ENCODE data around the gene INSIG1. TPM values are rescaled to one million over a fixed set of nuclear protein-coding genes. Genes with fewer than 3 reads are reported as not detected.

Gene INSIG1
- total and polyA plus RNA-seq, 2 experiments from 2014 or later, result 70.3 to 131 TPM

GRCh38 chr7:155268211-155268610, 29.5 kb upstream of the INSIG1 start:
- no peak overlapping the region for H3K4me3 Mint-ChIP-seq

More at GRCh38 chr7:155268211-155268610, 29.5 kb upstream of the INSIG1 start:
- H3K36me3 ChIP-seq (ENCODE audit: insufficient read depth), result no peaks in the 10 kb centered on the region
- H3K27me3 ChIP-seq (ENCODE audit: insufficient read depth), result no peaks in the 10 kb centered on the region
- no peak overlapping the region for H2AFZ ChIP-seq
- Mint-ChIP-seq H3K9me3 (peaks cover 3% of the 10 kb centered on the region), H3K27ac (no peak overlapping the region), H3K36me3 (ENCODE audit: low read depth) (no peaks in the 10 kb centered on the region; the same call in 2 of the 3 replicates), H3K4me1 (peaks cover 2% of the 10 kb centered on the region; the same call in 1 of the 3 replicates), H3K27me3 (ENCODE audit: insufficient read depth, low read depth, poor library complexity) (no peaks in the 10 kb centered on the region)
- H3K27ac ChIP-seq (ENCODE audit: low read depth), result no peak overlapping the region
- DNase-seq (ENCODE audit: low spot score) (no peak), ATAC-seq (no peak)
- H3K79me2 ChIP-seq (replicated peaks; ENCODE audit: insufficient read depth), result no peaks in the 10 kb centered on the region
- no peak overlapping the region for H3K4me2 ChIP-seq
- H3K4me3 ChIP-seq, result no peak overlapping the region
- no peaks in the 10 kb centered on the region for H4K20me1 ChIP-seq (replicated peaks; ENCODE audit: insufficient read depth)
- H3K9me2 ChIP-seq (ENCODE audit: insufficient read depth), result no peaks in the 10 kb centered on the region
- TF ChIP-seq JUNB (IDR thresholded peaks at IDR 0.05; ENCODE audit: unreplicated experiment), result no peak
- TF ChIP-seq ETS1 (IDR thresholded peaks at IDR 0.05), result no peak
- TF ChIP-seq EZH2phosphoT487 (IDR thresholded peaks at IDR 0.05; ENCODE audit: unreplicated experiment), result no peak
- TF ChIP-seq, protein P1, sequence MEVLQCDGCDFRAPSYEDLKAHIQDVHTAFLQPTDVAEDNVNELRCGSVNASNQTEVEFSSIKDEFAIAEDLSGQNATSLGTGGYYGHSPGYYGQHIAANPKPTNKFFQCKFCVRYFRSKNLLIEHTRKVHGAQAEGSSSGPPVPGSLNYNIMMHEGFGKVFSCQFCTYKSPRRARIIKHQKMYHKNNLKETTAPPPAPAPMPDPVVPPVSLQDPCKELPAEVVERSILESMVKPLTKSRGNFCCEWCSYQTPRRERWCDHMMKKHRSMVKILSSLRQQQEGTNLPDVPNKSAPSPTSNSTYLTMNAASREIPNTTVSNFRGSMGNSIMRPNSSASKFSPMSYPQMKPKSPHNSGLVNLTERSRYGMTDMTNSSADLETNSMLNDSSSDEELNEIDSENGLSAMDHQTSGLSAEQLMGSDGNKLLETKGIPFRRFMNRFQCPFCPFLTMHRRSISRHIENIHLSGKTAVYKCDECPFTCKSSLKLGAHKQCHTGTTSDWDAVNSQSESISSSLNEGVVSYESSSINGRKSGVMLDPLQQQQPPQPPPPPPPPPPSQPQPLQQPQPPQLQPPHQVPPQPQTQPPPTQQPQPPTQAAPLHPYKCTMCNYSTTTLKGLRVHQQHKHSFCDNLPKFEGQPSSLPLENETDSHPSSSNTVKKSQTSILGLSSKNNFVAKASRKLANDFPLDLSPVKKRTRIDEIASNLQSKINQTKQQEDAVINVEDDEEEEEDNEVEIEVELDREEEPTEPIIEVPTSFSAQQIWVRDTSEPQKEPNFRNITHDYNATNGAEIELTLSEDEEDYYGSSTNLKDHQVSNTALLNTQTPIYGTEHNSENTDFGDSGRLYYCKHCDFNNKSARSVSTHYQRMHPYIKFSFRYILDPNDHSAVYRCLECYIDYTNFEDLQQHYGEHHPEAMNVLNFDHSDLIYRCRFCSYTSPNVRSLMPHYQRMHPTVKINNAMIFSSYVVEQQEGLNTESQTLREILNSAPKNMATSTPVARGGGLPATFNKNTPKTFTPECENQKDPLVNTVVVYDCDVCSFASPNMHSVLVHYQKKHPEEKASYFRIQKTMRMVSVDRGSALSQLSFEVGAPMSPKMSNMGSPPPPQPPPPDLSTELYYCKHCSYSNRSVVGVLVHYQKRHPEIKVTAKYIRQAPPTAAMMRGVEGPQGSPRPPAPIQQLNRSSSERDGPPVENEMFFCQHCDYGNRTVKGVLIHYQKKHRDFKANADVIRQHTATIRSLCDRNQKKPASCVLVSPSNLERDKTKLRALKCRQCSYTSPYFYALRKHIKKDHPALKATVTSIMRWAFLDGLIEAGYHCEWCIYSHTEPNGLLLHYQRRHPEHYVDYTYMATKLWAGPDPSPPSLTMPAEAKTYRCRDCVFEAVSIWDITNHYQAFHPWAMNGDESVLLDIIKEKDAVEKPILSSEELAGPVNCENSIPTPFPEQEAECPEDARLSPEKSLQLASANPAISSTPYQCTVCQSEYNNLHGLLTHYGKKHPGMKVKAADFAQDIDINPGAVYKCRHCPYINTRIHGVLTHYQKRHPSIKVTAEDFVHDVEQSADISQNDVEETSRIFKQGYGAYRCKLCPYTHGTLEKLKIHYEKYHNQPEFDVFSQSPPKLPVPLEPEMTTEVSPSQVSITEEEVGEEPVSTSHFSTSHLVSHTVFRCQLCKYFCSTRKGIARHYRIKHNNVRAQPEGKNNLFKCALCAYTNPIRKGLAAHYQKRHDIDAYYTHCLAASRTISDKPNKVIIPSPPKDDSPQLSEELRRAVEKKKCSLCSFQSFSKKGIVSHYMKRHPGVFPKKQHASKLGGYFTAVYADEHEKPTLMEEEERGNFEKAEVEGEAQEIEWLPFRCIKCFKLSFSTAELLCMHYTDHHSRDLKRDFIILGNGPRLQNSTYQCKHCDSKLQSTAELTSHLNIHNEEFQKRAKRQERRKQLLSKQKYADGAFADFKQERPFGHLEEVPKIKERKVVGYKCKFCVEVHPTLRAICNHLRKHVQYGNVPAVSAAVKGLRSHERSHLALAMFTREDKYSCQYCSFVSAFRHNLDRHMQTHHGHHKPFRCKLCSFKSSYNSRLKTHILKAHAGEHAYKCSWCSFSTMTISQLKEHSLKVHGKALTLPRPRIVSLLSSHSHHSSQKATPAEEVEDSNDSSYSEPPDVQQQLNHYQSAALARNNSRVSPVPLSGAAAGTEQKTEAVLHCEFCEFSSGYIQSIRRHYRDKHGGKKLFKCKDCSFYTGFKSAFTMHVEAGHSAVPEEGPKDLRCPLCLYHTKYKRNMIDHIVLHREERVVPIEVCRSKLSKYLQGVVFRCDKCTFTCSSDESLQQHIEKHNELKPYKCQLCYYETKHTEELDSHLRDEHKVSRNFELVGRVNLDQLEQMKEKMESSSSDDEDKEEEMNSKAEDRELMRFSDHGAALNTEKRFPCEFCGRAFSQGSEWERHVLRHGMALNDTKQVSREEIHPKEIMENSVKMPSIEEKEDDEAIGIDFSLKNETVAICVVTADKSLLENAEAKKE (CRISPR knock-in tag; IDR thresholded peaks at IDR 0.05), result no peak
- no peaks in the 10 kb centered on the region for H3F3A ChIP-seq (replicated peaks; ENCODE audit: low read depth)
- no peaks in the 10 kb centered on the region for H3K4me1 ChIP-seq (ENCODE audit: insufficient read depth)

Measured in GM23338 (cell line).